Measurements from ENCODE around the gene ADORA1.

DNA sequence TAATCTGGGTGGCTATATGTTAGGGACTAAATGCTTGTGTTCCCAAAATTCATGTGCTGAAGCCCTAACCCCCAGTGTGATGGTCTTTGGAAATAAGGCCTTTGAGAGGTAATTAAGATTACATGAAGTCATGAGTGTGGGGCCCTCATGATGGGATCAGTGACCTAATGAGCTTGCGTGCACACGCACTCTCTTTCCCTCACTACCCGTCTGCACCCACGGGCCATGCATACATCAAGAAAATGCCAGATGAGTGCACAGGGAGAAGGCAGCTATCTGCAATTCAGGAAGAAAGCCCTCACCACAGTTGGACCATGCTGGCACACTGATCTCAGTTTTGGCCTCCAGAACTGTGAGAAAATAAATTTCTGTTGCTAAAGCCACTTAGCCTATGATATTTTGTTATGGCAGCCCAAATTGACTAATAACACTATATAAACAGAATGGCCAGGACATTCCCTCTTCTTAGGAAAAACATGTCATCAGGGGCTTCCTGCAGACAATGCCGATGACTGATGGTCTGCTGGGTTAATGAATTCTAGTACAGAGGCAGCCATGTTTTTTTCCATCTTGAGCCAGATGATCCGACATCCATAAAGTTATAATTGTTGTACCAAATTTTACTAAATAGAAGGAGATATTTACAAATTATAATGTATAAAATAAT, 23.6 kb upstream of the ADORA1 start:
- TF ChIP-seq, protein P1, sequence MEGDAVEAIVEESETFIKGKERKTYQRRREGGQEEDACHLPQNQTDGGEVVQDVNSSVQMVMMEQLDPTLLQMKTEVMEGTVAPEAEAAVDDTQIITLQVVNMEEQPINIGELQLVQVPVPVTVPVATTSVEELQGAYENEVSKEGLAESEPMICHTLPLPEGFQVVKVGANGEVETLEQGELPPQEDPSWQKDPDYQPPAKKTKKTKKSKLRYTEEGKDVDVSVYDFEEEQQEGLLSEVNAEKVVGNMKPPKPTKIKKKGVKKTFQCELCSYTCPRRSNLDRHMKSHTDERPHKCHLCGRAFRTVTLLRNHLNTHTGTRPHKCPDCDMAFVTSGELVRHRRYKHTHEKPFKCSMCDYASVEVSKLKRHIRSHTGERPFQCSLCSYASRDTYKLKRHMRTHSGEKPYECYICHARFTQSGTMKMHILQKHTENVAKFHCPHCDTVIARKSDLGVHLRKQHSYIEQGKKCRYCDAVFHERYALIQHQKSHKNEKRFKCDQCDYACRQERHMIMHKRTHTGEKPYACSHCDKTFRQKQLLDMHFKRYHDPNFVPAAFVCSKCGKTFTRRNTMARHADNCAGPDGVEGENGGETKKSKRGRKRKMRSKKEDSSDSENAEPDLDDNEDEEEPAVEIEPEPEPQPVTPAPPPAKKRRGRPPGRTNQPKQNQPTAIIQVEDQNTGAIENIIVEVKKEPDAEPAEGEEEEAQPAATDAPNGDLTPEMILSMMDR (IDR thresholded peaks at IDR 0.05): no peak
- TF ChIP-seq POLR2A (IDR thresholded peaks at IDR 0.05): no peak

All from Peyer's patch (tissue), 4 donors.